ENCODE results near the gene EOLA1.
"Not testable (repeated sequence)": the region's sequence is repeated elsewhere in the genome, so short reads cannot be mapped to it uniquely, and the experiment has no call there.

The EOLA1 gene

GRCh38 chrX:149585631-149586030 is 44.8 kb downstream of the EOLA1 start:
- DNase-seq; ATAC-seq; H3K4me1 Mint-ChIP-seq; H3K4me3 Mint-ChIP-seq; H3K9me3 Mint-ChIP-seq; H3K36me3 Mint-ChIP-seq (ENCODE audit: low read depth); H3K27ac Mint-ChIP-seq; H3K27me3 Mint-ChIP-seq: not testable (repeated sequence)

DNA sequence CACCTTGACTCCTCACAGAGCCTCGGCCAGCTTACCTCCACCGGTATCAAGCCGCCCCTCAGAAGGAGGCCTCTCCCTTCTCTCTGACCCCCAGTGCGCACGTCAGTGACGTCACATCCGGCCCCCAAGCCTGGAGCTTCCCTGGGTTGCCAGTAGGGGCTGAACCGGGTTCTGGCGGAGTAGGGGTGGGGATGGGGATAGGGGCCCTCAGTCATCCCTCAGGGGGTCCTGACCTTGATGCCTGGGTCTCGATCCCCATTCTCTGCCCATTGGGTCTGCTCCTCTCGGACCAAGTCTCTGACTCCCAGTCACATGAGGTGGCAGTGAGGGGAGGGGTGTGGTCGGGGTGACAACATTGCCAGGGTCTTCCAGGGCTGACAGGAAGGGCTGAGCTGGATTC is 46.5 kb downstream of the EOLA1 start, which contains the start of gene MAGEA9B:
MAGEA9B (minus strand) TSS at position 101 of the 400 bp plus-strand sequence. CDS start 4,280 bp downstream, outside the sequence.
- not testable (repeated sequence) for H3K4me1 Mint-ChIP-seq; H3K9me3 Mint-ChIP-seq; ATAC-seq; H3K36me3 Mint-ChIP-seq (ENCODE audit: low read depth); H3K27me3 Mint-ChIP-seq; H3K4me3 Mint-ChIP-seq; H3K27ac Mint-ChIP-seq; DNase-seq

DNA sequence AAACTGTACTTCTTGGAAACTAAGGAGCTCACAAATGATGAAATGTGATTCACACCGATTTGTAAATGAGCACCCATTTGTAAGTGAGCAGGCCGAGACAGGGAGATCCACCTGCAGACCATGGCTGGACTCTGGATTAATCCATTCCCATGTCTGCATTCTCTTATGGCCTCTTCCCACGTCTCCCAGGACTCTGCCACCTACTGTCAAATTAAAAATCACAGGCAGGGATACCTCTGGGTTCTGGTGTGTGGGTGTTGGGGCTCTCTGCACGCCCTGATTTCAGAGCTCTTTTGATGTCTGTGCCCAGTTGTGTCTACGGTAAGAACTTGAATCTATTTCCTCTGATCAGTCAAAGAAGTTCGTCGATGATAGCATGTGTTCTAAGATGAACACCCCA is 50.2 kb downstream of the EOLA1 start:
- DNase-seq; H3K4me1 Mint-ChIP-seq; H3K36me3 Mint-ChIP-seq (ENCODE audit: low read depth); H3K4me3 Mint-ChIP-seq; H3K27me3 Mint-ChIP-seq; ATAC-seq; H3K27ac Mint-ChIP-seq; H3K9me3 Mint-ChIP-seq: not testable (repeated sequence)

GRCh38 chrX:149595214-149595613 is 54.4 kb downstream of the EOLA1 start, which contains the start of gene HSFX2:
HSFX2 (minus strand) TSS chrX:149595314; CDS start chrX:149594700, 614 bp downstream.
- not testable (repeated sequence) for H3K27me3 Mint-ChIP-seq; H3K4me3 Mint-ChIP-seq; H3K27ac Mint-ChIP-seq; ATAC-seq; H3K4me1 Mint-ChIP-seq; H3K9me3 Mint-ChIP-seq; H3K36me3 Mint-ChIP-seq (ENCODE audit: low read depth); DNase-seq

DNA sequence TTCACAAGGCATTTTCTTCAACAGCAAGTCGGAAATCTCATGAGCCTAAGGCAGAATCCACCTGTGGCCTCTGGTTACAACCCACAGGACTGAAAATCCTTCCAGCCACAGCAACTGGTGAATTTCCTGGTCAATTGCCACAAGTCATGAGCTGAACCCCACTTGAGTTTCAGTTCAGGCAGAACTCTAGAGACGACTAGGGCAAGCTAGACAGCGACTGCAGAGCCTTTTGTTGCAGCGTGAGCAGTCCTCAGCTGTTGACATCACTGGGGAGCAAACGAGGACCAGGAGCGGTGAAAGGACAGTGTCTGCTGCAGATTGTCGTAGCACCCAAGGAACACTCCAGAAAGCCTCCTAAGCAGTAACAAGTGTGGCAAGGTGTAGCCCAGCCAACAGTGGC is 55.1 kb downstream of the EOLA1 start:
- not testable (repeated sequence) for ATAC-seq; H3K4me1 Mint-ChIP-seq; H3K4me3 Mint-ChIP-seq; H3K27ac Mint-ChIP-seq; DNase-seq; H3K36me3 Mint-ChIP-seq (ENCODE audit: low read depth); H3K27me3 Mint-ChIP-seq; H3K9me3 Mint-ChIP-seq

All from activated naive CD8-positive, alpha-beta T cell treated with anti-CD3 and anti-CD28 coated beads, Interleukin-2, amount 50 U/mL, for 24 hours (primary cell).